ENCODE results near the gene CHAC1.

GRCh38 chr15:40932649-40933516 is 20.4 kb upstream of the CHAC1 start:
- TF ChIP-seq, protein P1, sequence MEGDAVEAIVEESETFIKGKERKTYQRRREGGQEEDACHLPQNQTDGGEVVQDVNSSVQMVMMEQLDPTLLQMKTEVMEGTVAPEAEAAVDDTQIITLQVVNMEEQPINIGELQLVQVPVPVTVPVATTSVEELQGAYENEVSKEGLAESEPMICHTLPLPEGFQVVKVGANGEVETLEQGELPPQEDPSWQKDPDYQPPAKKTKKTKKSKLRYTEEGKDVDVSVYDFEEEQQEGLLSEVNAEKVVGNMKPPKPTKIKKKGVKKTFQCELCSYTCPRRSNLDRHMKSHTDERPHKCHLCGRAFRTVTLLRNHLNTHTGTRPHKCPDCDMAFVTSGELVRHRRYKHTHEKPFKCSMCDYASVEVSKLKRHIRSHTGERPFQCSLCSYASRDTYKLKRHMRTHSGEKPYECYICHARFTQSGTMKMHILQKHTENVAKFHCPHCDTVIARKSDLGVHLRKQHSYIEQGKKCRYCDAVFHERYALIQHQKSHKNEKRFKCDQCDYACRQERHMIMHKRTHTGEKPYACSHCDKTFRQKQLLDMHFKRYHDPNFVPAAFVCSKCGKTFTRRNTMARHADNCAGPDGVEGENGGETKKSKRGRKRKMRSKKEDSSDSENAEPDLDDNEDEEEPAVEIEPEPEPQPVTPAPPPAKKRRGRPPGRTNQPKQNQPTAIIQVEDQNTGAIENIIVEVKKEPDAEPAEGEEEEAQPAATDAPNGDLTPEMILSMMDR (IDR thresholded peaks at IDR 0.05 in 8 of 11, conservative IDR thresholded peaks at IDR 0.05 in 3 of 11) = no peak
- TF ChIP-seq POLR2AphosphoS5 (IDR thresholded peaks at IDR 0.05) (no peak), POLR2A (IDR thresholded peaks at IDR 0.05) (no peak)
